Stomach (tissue), 4 donors: Measurements from ENCODE around the gene THEMIS.

ENCODE experiments used
- CTCF ChIP-seq, 7 experiments: fragments of 450-650 bp in 4 of 7; fragments of 200-600 bp in 3 of 7; sonication (generic) in 3 of 7; IDR thresholded peaks; one replicate each; pipeline ENCODE4 v1.5.1; 2016 to 2019; ENCODE audit warnings: antibody characterized with exemption in 7 of 7, control low read depth in 2 of 7, mild to moderate bottlenecking in 1 of 7
- EP300 ChIP-seq: sonication (generic); formaldehyde crosslinking; IDR thresholded peaks from one replicate; pipeline ENCODE4 v1.6.1; 2017; ENCODE audit warnings: antibody characterized with exemption
- POLR2A ChIP-seq, 4 donors: fragments of 450-650 bp; IDR thresholded peaks; one replicate each; pipeline ENCODE4 v1.6.1; 2016; ENCODE audit warnings: antibody characterized with exemption in 4 of 4, control low read depth in 2 of 4, mild to moderate bottlenecking in 1 of 4, moderate library complexity in 1 of 4
- POLR2AphosphoS5 ChIP-seq, 3 donors: sonication (generic); formaldehyde crosslinking; IDR thresholded peaks; one replicate each; pipeline ENCODE4 v1.6.1; 2016; ENCODE audit warnings: antibody characterized with exemption in 3 of 3

- no peak for TF ChIP-seq CTCF (IDR thresholded peaks at IDR 0.05)
- no peak for TF ChIP-seq POLR2A (IDR thresholded peaks at IDR 0.05)
- TF ChIP-seq POLR2AphosphoS5 (IDR thresholded peaks at IDR 0.05), result no peak
- no peak for TF ChIP-seq EP300
These were observed 31.9 kb upstream of the THEMIS start for GRCh38 chr6:127932708-127933107.
